Tibial artery (tissue), 4 donors: ENCODE data around the gene DHFR2.

Experiments used
- DNase-seq, 2 donors: peaks; one replicate each; pipeline ENCODE4 v3.0.0-alpha.2; 2019
- H3K27ac ChIP-seq, 2 donors: fragments of 200-600 bp; sonication (generic) in 1 of 2; 1 replicate in 1 of 2; 2 replicates in 1 of 2; pipeline ENCODE4 v1.5.1; 2018 to 2019; ENCODE audit warnings: mild to moderate bottlenecking in 1 of 2
- H3K27me3 ChIP-seq, 2 donors: fragments of 200-600 bp; sonication (generic) in 1 of 2; one replicate each; pipeline versions ENCODE4 v1.5.1 to v1.6.0; 2016 to 2019
- H3K36me3 ChIP-seq, 3 donors: fragments of 200-600 bp; sonication (generic) in 2 of 3; one replicate each; pipeline ENCODE4 v1.5.1; 2016 to 2019; ENCODE audit warnings: mild to moderate bottlenecking in 2 of 3
- H3K4me1 ChIP-seq, 4 donors: fragments of 200-600 bp; sonication (generic) in 2 of 4; 1 replicate in 3 of 4; 2 replicates in 1 of 4; pipeline ENCODE4 v1.5.1; 2016 to 2019
- H3K4me3 ChIP-seq, 2 donors: fragments of 200-600 bp; sonication (generic) in 1 of 2; 1 replicate in 1 of 2; 2 replicates in 1 of 2; pipeline ENCODE4 v1.5.1; 2018 to 2019; ENCODE audit warnings: mild to moderate bottlenecking in 2 of 2
- H3K9me3 ChIP-seq, 3 donors: fragments of 200-600 bp; sonication (generic) in 1 of 3; one replicate each; pipeline ENCODE4 v1.5.1; 2016 to 2019
- intact Hi-C: fragments of 100-400 bp; cut with DNase I; formaldehyde crosslinking; loops from one replicate; pipeline ENCODE4 v1.15.0; 2023; ENCODE audit warnings: low total_unique reads
- TF ChIP-seq, protein P1 (sequence below), 2 experiments: fragments of 200-600 bp in 1 of 2; fragments of 450-650 bp in 1 of 2; IDR thresholded peaks; one replicate each; pipeline ENCODE4 v1.5.1; 2017 to 2019; ENCODE audit warnings: antibody characterized with exemption in 2 of 2, mild to moderate bottlenecking in 1 of 2, moderate library complexity in 1 of 2

DHFR2 gene

DNA sequence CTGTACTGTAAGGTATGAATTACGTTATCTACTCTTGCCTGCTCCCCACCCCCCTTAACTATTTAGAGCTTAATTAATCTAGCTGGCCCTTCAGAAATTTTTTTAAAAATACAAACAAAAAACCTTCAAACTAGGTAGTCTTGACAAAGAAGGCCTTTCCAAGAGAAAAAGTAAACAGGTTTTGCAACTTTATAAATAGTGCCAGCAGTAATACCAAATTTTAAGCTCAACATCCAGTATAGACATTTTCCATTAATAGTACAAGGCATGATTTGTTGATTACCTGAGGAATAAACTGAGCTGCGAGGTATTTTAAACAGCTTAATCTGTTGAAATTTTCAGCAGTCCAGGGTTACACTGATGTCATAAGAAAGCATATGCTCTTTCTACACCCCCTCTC is 54.5 kb downstream of the DHFR2 start:
- no peaks in the 10 kb centered on the region for H3K4me1 ChIP-seq
- H3K9me3 ChIP-seq, result no peaks in the 10 kb centered on the region
- TF ChIP-seq, protein P1, sequence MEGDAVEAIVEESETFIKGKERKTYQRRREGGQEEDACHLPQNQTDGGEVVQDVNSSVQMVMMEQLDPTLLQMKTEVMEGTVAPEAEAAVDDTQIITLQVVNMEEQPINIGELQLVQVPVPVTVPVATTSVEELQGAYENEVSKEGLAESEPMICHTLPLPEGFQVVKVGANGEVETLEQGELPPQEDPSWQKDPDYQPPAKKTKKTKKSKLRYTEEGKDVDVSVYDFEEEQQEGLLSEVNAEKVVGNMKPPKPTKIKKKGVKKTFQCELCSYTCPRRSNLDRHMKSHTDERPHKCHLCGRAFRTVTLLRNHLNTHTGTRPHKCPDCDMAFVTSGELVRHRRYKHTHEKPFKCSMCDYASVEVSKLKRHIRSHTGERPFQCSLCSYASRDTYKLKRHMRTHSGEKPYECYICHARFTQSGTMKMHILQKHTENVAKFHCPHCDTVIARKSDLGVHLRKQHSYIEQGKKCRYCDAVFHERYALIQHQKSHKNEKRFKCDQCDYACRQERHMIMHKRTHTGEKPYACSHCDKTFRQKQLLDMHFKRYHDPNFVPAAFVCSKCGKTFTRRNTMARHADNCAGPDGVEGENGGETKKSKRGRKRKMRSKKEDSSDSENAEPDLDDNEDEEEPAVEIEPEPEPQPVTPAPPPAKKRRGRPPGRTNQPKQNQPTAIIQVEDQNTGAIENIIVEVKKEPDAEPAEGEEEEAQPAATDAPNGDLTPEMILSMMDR (IDR thresholded peaks at IDR 0.05), result no peak
- no peak for DNase-seq
- H3K27ac ChIP-seq, result no peak overlapping the region
- H3K4me3 ChIP-seq, result no peak overlapping the region
- no peaks in the 10 kb centered on the region for H3K27me3 ChIP-seq
- intact Hi-C loops, result loop anchor here (5.0 kb wide), 1 partner anchor 59 kb away; no protein-coding TSS in a partner anchor
- no peaks in the 10 kb centered on the region for H3K36me3 ChIP-seq
